A549 (cell line): ENCODE results near the gene BDH1.

Experiments
- BHLHE40 ChIP-seq: IDR thresholded peaks from 2 replicates; pipeline ENCODE4 v1.6.1; 2012; ENCODE audit warnings: low read depth, low read length, inconsistent platforms
- CBX8 ChIP-seq: fragments of 200-600 bp; sonication (generic); IDR thresholded peaks from 2 replicates; pipeline ENCODE4 v1.6.1; 2016
- ESRRA ChIP-seq: fragments of 150-350 bp; IDR thresholded peaks from 2 replicates; pipeline ENCODE4 v1.6.1; 2014; ENCODE audit warnings: mild to moderate bottlenecking, low read length, borderline replicate concordance
- JUNB ChIP-seq: fragments of >200 bp; sonication (Bioruptor Twin); formaldehyde crosslinking; IDR thresholded peaks from 2 replicates; pipeline ENCODE4 v1.6.1; 2016
- PHF8 ChIP-seq: fragments of 200-600 bp; sonication (generic); IDR thresholded peaks from 2 replicates; pipeline ENCODE4 v1.6.1; 2016; ENCODE audit warnings: low read depth, mild to moderate bottlenecking, antibody characterized with exemption, moderate library complexity, borderline replicate concordance
- POLR2AphosphoS2 ChIP-seq: conservative IDR thresholded peaks from 2 replicates; pipeline ENCODE4 v1.6.1; 2012; ENCODE audit warnings: low read length, improper control_type of control experiment, inconsistent platforms
- RAD21 ChIP-seq, 2 experiments: fragments of >200 bp in 1 of 2; sonication (Bioruptor Twin) in 1 of 2; formaldehyde crosslinking in 1 of 2; IDR thresholded peaks in 1 of 2; conservative IDR thresholded peaks in 1 of 2; 2 replicates in 1 of 2; 3 replicates in 1 of 2; pipeline ENCODE4 v1.6.1; 2012 to 2018; ENCODE audit warnings: inconsistent platforms in 1 of 2
- RFX5 ChIP-seq: fragments of 450-650 bp; IDR thresholded peaks from 2 replicates; pipeline ENCODE4 v1.7.1; 2014; ENCODE audit warnings: antibody characterized with exemption, mild to moderate bottlenecking, moderate library complexity
- SREBF2 ChIP-seq: fragments of 450-650 bp; IDR thresholded peaks from 2 replicates; pipeline ENCODE4 v1.6.1; 2014; ENCODE audit warnings: mild to moderate bottlenecking, moderate library complexity
- TF ChIP-seq, protein P1 (sequence below): fragments of >200 bp; sonication (Bioruptor Twin); formaldehyde crosslinking; IDR thresholded peaks from 3 replicates; pipeline ENCODE4 v1.5.1; 2016
- TF ChIP-seq, protein P2 (sequence below): IDR thresholded peaks from 2 replicates; pipeline ENCODE4 v1.6.1; 2012
- TF ChIP-seq, protein P3 (sequence below): fragments of 450-650 bp; IDR thresholded peaks from 2 replicates; pipeline ENCODE4 v1.6.1; 2014; ENCODE audit warnings: antibody characterized with exemption
- TF ChIP-seq, protein P4 (sequence below): IDR thresholded peaks from 2 replicates; pipeline ENCODE4 v1.6.1; 2012
- TF ChIP-seq, protein P5 (sequence below): fragments of 150-350 bp; IDR thresholded peaks from 2 replicates; pipeline ENCODE4 v1.6.1; 2014; ENCODE audit warnings: low read depth, mild to moderate bottlenecking, low read length

DNA sequence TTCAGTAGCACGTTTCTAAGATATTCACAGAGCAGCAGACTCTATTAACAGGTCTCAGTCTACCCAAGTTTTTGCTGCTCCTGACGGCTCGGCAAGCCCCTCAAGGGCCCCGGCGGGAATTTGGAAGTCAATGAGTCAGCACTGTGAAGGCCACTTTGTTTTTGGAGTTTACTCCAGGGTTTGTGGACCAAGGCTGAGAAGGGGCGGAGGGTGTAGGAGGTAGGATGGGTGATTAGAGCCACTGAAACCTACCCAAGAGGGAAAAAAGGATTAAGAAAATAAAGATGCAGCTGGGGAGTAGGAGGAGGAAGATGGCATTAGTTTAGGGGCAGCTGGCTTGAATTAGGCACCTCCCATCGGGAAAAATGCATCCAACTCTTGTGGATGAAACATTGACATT is 87.6 kb downstream of the BDH1 start:
- TF ChIP-seq PHF8 (no peak), ESRRA (no peak), JUNB (no peak), POLR2AphosphoS2 (no peak), SREBF2 (no peak), CBX8 (no peak), RAD21 (conservative IDR thresholded peaks at IDR 0.05 in 1 of 2, IDR thresholded peaks at IDR 0.05 in 1 of 2) (no peak), BHLHE40 (no peak), RFX5 (no peak)
- TF ChIP-seq, protein P1, sequence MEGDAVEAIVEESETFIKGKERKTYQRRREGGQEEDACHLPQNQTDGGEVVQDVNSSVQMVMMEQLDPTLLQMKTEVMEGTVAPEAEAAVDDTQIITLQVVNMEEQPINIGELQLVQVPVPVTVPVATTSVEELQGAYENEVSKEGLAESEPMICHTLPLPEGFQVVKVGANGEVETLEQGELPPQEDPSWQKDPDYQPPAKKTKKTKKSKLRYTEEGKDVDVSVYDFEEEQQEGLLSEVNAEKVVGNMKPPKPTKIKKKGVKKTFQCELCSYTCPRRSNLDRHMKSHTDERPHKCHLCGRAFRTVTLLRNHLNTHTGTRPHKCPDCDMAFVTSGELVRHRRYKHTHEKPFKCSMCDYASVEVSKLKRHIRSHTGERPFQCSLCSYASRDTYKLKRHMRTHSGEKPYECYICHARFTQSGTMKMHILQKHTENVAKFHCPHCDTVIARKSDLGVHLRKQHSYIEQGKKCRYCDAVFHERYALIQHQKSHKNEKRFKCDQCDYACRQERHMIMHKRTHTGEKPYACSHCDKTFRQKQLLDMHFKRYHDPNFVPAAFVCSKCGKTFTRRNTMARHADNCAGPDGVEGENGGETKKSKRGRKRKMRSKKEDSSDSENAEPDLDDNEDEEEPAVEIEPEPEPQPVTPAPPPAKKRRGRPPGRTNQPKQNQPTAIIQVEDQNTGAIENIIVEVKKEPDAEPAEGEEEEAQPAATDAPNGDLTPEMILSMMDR: no peak
- TF ChIP-seq, protein P2, sequence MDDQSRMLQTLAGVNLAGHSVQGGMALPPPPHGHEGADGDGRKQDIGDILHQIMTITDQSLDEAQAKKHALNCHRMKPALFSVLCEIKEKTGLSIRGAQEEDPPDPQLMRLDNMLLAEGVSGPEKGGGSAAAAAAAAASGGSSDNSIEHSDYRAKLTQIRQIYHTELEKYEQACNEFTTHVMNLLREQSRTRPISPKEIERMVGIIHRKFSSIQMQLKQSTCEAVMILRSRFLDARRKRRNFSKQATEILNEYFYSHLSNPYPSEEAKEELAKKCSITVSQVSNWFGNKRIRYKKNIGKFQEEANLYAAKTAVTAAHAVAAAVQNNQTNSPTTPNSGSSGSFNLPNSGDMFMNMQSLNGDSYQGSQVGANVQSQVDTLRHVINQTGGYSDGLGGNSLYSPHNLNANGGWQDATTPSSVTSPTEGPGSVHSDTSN: no peak
- TF ChIP-seq, protein P3, sequence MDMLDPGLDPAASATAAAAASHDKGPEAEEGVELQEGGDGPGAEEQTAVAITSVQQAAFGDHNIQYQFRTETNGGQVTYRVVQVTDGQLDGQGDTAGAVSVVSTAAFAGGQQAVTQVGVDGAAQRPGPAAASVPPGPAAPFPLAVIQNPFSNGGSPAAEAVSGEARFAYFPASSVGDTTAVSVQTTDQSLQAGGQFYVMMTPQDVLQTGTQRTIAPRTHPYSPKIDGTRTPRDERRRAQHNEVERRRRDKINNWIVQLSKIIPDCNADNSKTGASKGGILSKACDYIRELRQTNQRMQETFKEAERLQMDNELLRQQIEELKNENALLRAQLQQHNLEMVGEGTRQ: no peak
- TF ChIP-seq, protein P4, sequence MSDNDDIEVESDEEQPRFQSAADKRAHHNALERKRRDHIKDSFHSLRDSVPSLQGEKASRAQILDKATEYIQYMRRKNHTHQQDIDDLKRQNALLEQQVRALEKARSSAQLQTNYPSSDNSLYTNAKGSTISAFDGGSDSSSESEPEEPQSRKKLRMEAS: no peak
- TF ChIP-seq, protein P5, sequence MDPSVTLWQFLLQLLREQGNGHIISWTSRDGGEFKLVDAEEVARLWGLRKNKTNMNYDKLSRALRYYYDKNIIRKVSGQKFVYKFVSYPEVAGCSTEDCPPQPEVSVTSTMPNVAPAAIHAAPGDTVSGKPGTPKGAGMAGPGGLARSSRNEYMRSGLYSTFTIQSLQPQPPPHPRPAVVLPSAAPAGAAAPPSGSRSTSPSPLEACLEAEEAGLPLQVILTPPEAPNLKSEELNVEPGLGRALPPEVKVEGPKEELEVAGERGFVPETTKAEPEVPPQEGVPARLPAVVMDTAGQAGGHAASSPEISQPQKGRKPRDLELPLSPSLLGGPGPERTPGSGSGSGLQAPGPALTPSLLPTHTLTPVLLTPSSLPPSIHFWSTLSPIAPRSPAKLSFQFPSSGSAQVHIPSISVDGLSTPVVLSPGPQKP: no peak
